OCI-LY7 (cell line): ENCODE results near the gene SENP5. TPM values are rescaled to one million over a fixed set of nuclear protein-coding genes. Genes with fewer than 3 reads are reported as not detected.
"Not testable (repeated sequence)": the region's sequence is repeated elsewhere in the genome, so short reads cannot be mapped to it uniquely, and the experiment has no call there.

Experiments used
- Bru-seq: library from RNA; stranded (reverse); fragments of 400-500 nt; gene quantifications from one replicate; lab custom pipeline; 2021; lab: Mats Ljungman, UMichigan
- BruChase-seq, 2 experiments: library from RNA; stranded (reverse); fragments of 400-500 nt; gene quantifications; one replicate each; lab custom pipeline; 2021; lab: Mats Ljungman, UMichigan
- BruUV-seq: library from RNA; stranded (reverse); fragments of 400-500 nt; replicated peaks from 2 replicates; lab custom pipeline; 2021; lab: Mats Ljungman, UMichigan
- CTCF ChIA-PET: fragments of 300-600 bp; sonication (Branson Sonifier 250); formaldehyde crosslinking; loops from one replicate; lab custom pipeline; 2022; ENCODE audit warnings: antibody characterized with exemption; ENCODE audit not compliant: unreplicated experiment; lab: Charles Lee
- POLR2A ChIA-PET: fragments of 300-600 bp; sonication (Branson Sonifier 250); formaldehyde crosslinking; loops from one replicate; lab custom pipeline; 2022; ENCODE audit warnings: antibody characterized with exemption; lab: Charles Lee
- DNase-seq: peaks from one replicate; pipeline ENCODE4 v3.0.0-alpha.2; 2015; ENCODE audit warnings: low spot score
- H2AFZ ChIP-seq: fragments of 200-600 bp; sonication (generic), shearing (Covaris generic); 2 replicates; pipeline ENCODE4 v1.6.1; 2014; ENCODE audit warnings: mild to moderate bottlenecking, antibody characterized with exemption, low read length, moderate library complexity
- H3K27ac ChIP-seq: fragments of 200-600 bp; sonication (generic); 2 replicates; pipeline ENCODE4 v1.5.1; 2014; ENCODE audit warnings: mixed run types, low read depth, mild to moderate bottlenecking, moderate library complexity, low read length, inconsistent platforms; ENCODE audit not compliant: poor library complexity, severe bottlenecking
- H3K36me3 ChIP-seq: fragments of 200-600 bp; sonication (generic); 2 replicates; pipeline ENCODE4 v1.6.1; 2014; ENCODE audit warnings: mild to moderate bottlenecking, antibody characterized with exemption, low read length, moderate library complexity, mixed read lengths; ENCODE audit not compliant: insufficient read depth
- H3K4me1 ChIP-seq: fragments of 200-600 bp; sonication (generic); 2 replicates; pipeline ENCODE4 v1.5.1; 2014; ENCODE audit warnings: mild to moderate bottlenecking, low read length; ENCODE audit not compliant: insufficient read depth, poor library complexity, severe bottlenecking
- H3K4me2 ChIP-seq: fragments of 200-600 bp; sonication (generic); 2 replicates; pipeline ENCODE4 v1.6.1; 2014; ENCODE audit warnings: mild to moderate bottlenecking, low read length
- H3K4me3 ChIP-seq: fragments of 200-600 bp; sonication (generic); 2 replicates; pipeline ENCODE4 v1.5.1; 2014; ENCODE audit warnings: mild to moderate bottlenecking, low read depth, low read length; ENCODE audit not compliant: poor library complexity, severe bottlenecking
- H3K79me2 ChIP-seq: fragments of 200-600 bp; sonication (generic); 2 replicates; pipeline ENCODE4 v1.6.1; 2016; ENCODE audit warnings: low read depth, mild to moderate bottlenecking, low read length, moderate library complexity, mixed read lengths; ENCODE audit not compliant: insufficient read depth
- H3K9me2 ChIP-seq: fragments of 200-600 bp; sonication (generic); 2 replicates; pipeline ENCODE4 v1.6.1; 2016; ENCODE audit warnings: mild to moderate bottlenecking, low read length, mixed read lengths; ENCODE audit not compliant: insufficient read depth
- H3K9me3 ChIP-seq: fragments of 200-600 bp; sonication (generic); 2 replicates; pipeline ENCODE4 v1.6.1; 2014; ENCODE audit warnings: mild to moderate bottlenecking, mixed run types, low read length, mixed read lengths
- H4K20me1 ChIP-seq: fragments of 200-600 bp; sonication (generic); 2 replicates; pipeline ENCODE4 v1.6.1; 2014; ENCODE audit warnings: mild to moderate bottlenecking, antibody characterized with exemption, low read length, moderate library complexity, mixed read lengths; ENCODE audit not compliant: insufficient read depth
- EZH2phosphoT487 ChIP-seq: fragments of 200-600 bp; sonication (generic); IDR thresholded peaks from 2 replicates; pipeline ENCODE4 v1.6.1; 2018; ENCODE audit warnings: low read depth, borderline replicate concordance, mild to moderate bottlenecking, mixed run types, antibody characterized with exemption, low read length, moderate library complexity, mixed read lengths
- intact Hi-C: fragments of 100-400 bp; cut with micrococcal nuclease; formaldehyde crosslinking; loops from one replicate; pipeline ENCODE4 v1.10.0; 2022; ENCODE audit not compliant: unreplicated experiment
- long read RNA-seq: library from polyadenylated mRNA; stranded (forward); transcript quantifications from one replicate; pipeline ENCODE4 v2.0.0, GENCODE V29; 2022
- total RNA-seq, 2 experiments: library from RNA; depleted of rRNA in 1 of 2; stranded (reverse); fragments of >200 nt in 1 of 2; shearing (Covaris generic) in 1 of 2; gene quantifications; 2 replicates each; pipeline ENCODE4 v1.2.3, GENCODE V29; 2014 to 2022
- TF ChIP-seq, protein P1 (sequence below): fragments of 200-600 bp; sonication (generic); conservative IDR thresholded peaks from 2 replicates; pipeline ENCODE4 v1.5.1; 2014; ENCODE audit warnings: mild to moderate bottlenecking, antibody characterized with exemption, low read length, moderate library complexity, mixed read lengths

SENP5 gene
- total RNA-seq (2014; rRNA removed; shearing (Covaris generic)) (39.4 and 40.2 TPM in 2 replicates), total RNA-seq (2022) (42.9 and 50.9 TPM in 2 replicates), Bru-seq, nascent RNA (percentile 84 among the genes with signal in this experiment), BruChase-seq, experiment 1, labeled RNA remaining after a 6-hour chase (percentile 88 among the genes with signal in this experiment), BruChase-seq, experiment 2, labeled RNA remaining after a 2-hour chase (percentile 92 among the genes with signal in this experiment)
- long read RNA-seq, full-length matches to known transcripts = 11 of 18 reads
- long read RNA-seq, partial matches to known transcripts = 2 of 18 reads
- long read RNA-seq, other reads (novel, unspliced or antisense) = 5 of 18 reads

- intact Hi-C loops = loop anchor here (1.0 kb wide), 1 partner anchor 75 kb away; the partner anchor contains the start of gene NCBP2
- H3K9me3 ChIP-seq = peaks cover 12% of the 10 kb centered on the region; the same call in 1 of the 2 replicates
- peak within 1 kb of the TSS; percentile 91 for H3K4me2 ChIP-seq
- TF ChIP-seq, protein P1, sequence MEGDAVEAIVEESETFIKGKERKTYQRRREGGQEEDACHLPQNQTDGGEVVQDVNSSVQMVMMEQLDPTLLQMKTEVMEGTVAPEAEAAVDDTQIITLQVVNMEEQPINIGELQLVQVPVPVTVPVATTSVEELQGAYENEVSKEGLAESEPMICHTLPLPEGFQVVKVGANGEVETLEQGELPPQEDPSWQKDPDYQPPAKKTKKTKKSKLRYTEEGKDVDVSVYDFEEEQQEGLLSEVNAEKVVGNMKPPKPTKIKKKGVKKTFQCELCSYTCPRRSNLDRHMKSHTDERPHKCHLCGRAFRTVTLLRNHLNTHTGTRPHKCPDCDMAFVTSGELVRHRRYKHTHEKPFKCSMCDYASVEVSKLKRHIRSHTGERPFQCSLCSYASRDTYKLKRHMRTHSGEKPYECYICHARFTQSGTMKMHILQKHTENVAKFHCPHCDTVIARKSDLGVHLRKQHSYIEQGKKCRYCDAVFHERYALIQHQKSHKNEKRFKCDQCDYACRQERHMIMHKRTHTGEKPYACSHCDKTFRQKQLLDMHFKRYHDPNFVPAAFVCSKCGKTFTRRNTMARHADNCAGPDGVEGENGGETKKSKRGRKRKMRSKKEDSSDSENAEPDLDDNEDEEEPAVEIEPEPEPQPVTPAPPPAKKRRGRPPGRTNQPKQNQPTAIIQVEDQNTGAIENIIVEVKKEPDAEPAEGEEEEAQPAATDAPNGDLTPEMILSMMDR = no peak
- no peak for TF ChIP-seq EZH2phosphoT487
- peaks cover 17% of the 10 kb centered on the region for H3K4me1 ChIP-seq
- peak within 1 kb of the TSS; percentile 99 for H2AFZ ChIP-seq
- no TSS peak for BruUV-seq
- H3K79me2 ChIP-seq = peaks cover 47% of the 10 kb centered on the region
- no peaks in the 10 kb centered on the region for H3K9me2 ChIP-seq
- H3K36me3 ChIP-seq = peaks cover 23% of the 10 kb centered on the region
- H3K27ac ChIP-seq = peak within 1 kb of the TSS; percentile 50
- CTCF ChIA-PET = interaction anchor here (0.6 kb wide), 1 partner anchor 19 kb away, joined by 5 read pairs; no protein-coding TSS in a partner anchor
- DNase-seq = peak; percentile 92
- H3K4me3 ChIP-seq = peak within 1 kb of the TSS; percentile 77
- peaks cover 19% of the 10 kb centered on the region for H4K20me1 ChIP-seq
- POLR2A ChIA-PET = interaction anchor here (0.5 to 2.6 kb wide), 7 partner anchors 14 to 747 kb away, joined by 3 to 13 read pairs (median 3); partner anchors contain the start of gene NCBP2
Observed at GRCh38 chr3:196867507-196868296, at the start of gene SENP5. TSS of gene SENP5 (plus strand) at chr3:196867920. CDS start at chr3:196885182, 17,262 bp downstream.

DNA sequence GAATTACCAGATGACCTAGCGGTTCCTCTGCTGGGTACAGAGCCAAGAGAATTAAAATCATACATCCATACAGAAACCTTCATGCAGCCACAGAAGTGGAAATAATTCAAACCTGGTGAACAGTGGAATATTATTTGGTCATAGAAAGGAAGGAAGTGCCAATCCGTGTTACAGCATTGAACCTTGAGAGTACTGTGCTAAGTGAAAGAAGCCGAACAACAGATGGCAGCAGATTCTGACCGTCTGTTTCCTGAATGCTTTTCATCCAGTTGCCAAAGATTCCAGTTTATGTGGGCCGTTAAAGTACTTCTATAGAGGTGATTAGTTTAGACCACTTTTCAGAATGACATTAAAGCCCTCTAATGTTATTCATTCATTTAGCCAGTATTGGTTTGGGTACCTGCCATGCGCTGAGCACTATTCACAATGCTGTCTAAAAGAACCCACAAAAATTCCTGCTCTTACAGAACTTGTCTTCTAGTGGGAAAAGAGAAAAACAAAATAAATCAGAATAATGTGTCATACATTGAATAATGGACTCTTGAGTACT, 45.8 kb upstream of the SENP5 start:
- POLR2A ChIA-PET = interaction anchor here (0.5 kb wide), 1 partner anchor 76 kb away, joined by 3 read pairs; no protein-coding TSS in a partner anchor
- TF ChIP-seq, protein P1 = no peak
- TF ChIP-seq EZH2phosphoT487 = no peak
- CTCF ChIA-PET = no interaction called here
- Histone ChIP-seq H3K4me2 (no peak overlapping the region), H3K4me1 (no peaks in the 10 kb centered on the region), H3K27ac (no peak overlapping the region), H3K79me2 (no peaks in the 10 kb centered on the region), H3K9me2 (no peaks in the 10 kb centered on the region), H3K36me3 (peaks cover 93% of the 10 kb centered on the region), H2AFZ (no peak overlapping the region), H4K20me1 (no peaks in the 10 kb centered on the region), H3K9me3 (no peaks in the 10 kb centered on the region), H3K4me3 (no peak overlapping the region)
- DNase-seq = no peak
- BruUV-seq = no TSS peak
- intact Hi-C loops = no loop called here

GRCh38 chr3:196829651-196830050, 38.1 kb upstream of the SENP5 start:
- H3K79me2 ChIP-seq, CTCF ChIA-PET, H3K4me1 ChIP-seq, H3K4me2 ChIP-seq, H4K20me1 ChIP-seq, H3K27ac ChIP-seq, H3K9me3 ChIP-seq, H3K4me3 ChIP-seq, H2AFZ ChIP-seq, DNase-seq, BruUV-seq, POLR2A ChIA-PET, H3K9me2 ChIP-seq: not testable (repeated sequence)
- H3K36me3 ChIP-seq = peaks cover 56% of the 10 kb centered on the region
- intact Hi-C loops = loop anchor here (10.0 kb wide), 1 partner anchor 225 kb away; no protein-coding TSS in a partner anchor
